Nephron progenitor cell (in vitro differentiated cells): ENCODE results near the gene PSMD13.

Experiments
- DNase-seq: peaks from one replicate; pipeline ENCODE4 v3.0.0; 2021
- H3K27ac Mint-ChIP-seq: 2 replicates; pipeline ENCODE4 v1.8.0; 2021; ENCODE audit warnings: mild to moderate bottlenecking, moderate library complexity, mixed read lengths
- H3K27me3 Mint-ChIP-seq: 2 replicates; pipeline ENCODE4 v1.8.0; 2021; ENCODE audit warnings: mild to moderate bottlenecking, low read depth, mixed read lengths; ENCODE audit not compliant: poor library complexity
- H3K36me3 Mint-ChIP-seq: 2 replicates; pipeline ENCODE4 v1.8.0; 2021; ENCODE audit warnings: low read depth, mixed read lengths
- H3K4me1 Mint-ChIP-seq: 2 replicates; pipeline ENCODE4 v1.8.0; 2021; ENCODE audit warnings: mixed read lengths
- H3K4me3 Mint-ChIP-seq: 2 replicates; pipeline ENCODE4 v1.8.0; 2021; ENCODE audit warnings: mild to moderate bottlenecking, moderate library complexity, mixed read lengths
- H3K9me3 Mint-ChIP-seq: 2 replicates; pipeline ENCODE4 v1.8.0; 2021; ENCODE audit warnings: mild to moderate bottlenecking, moderate library complexity, mixed read lengths
- CTCF ChIP-seq: fragments of 200-600 bp; sonication (generic); IDR thresholded peaks from 2 replicates; pipeline ENCODE4 v1.5.0; 2021; ENCODE audit warnings: antibody characterized with exemption

The PSMD13 gene

GRCh38 chr11:197741-198235 is 39.0 kb upstream of the PSMD13 start:
- Mint-ChIP-seq H3K27ac (no peak overlapping the region), H3K27me3 (peaks cover 6% of the 10 kb centered on the region), H3K4me1 (no peaks in the 10 kb centered on the region), H3K36me3 (peaks cover under 1% of the 10 kb centered on the region), H3K9me3 (no peaks in the 10 kb centered on the region), H3K4me3 (no peak overlapping the region)
- TF ChIP-seq CTCF = no peak
- no peak for DNase-seq

- Mint-ChIP-seq H3K4me1 (no peaks in the 10 kb centered on the region), H3K4me3 (no peak overlapping the region), H3K27me3 (peaks cover 6% of the 10 kb centered on the region), H3K9me3 (no peaks in the 10 kb centered on the region), H3K36me3 (peaks cover 6% of the 10 kb centered on the region), H3K27ac (no peak overlapping the region)
- TF ChIP-seq CTCF = no peak
- no peak for DNase-seq
Measured at GRCh38 chr11:198236-198806, 38.5 kb upstream of the PSMD13 start.

- TF ChIP-seq CTCF = no peak
- DNase-seq = no peak
- Mint-ChIP-seq H3K4me1 (no peaks in the 10 kb centered on the region), H3K36me3 (peaks cover 11% of the 10 kb centered on the region), H3K27me3 (peaks cover 6% of the 10 kb centered on the region), H3K4me3 (no peak overlapping the region), H3K27ac (no peak overlapping the region), H3K9me3 (no peaks in the 10 kb centered on the region)
Measured at GRCh38 chr11:199004-199581, 37.7 kb upstream of the PSMD13 start.

- Mint-ChIP-seq H3K4me1 (no peaks in the 10 kb centered on the region), H3K36me3 (peaks cover 12% of the 10 kb centered on the region), H3K9me3 (no peaks in the 10 kb centered on the region), H3K4me3 (no peak overlapping the region), H3K27ac (no peak overlapping the region), H3K27me3 (peaks cover 6% of the 10 kb centered on the region)
- no peak for TF ChIP-seq CTCF
- DNase-seq = no peak
Measured at GRCh38 chr11:199782-200181, 37.0 kb upstream of the PSMD13 start.

GRCh38 chr11:200224-201003 is 36.4 kb upstream of the PSMD13 start:
- H3K4me1 Mint-ChIP-seq = peaks cover 3% of the 10 kb centered on the region
- TF ChIP-seq CTCF = no peak
- no peak for DNase-seq
- H3K27me3 Mint-ChIP-seq = peaks cover 6% of the 10 kb centered on the region
- H3K9me3 Mint-ChIP-seq = no peaks in the 10 kb centered on the region
- H3K36me3 Mint-ChIP-seq = peaks cover 12% of the 10 kb centered on the region
- no peak overlapping the region for H3K4me3 Mint-ChIP-seq
- no peak overlapping the region for H3K27ac Mint-ChIP-seq
